Prostate gland (tissue), 2 donors: ENCODE data around the gene L3MBTL4. TPM values are rescaled to one million over a fixed set of nuclear protein-coding genes. Genes with fewer than 3 reads are reported as not detected.

Experiments
- DNase-seq: peaks from one replicate; pipeline ENCODE4 v3.0.0-alpha.2; 2019; ENCODE audit warnings: low spot score
- H3K27ac ChIP-seq, 2 donors: fragments of 200-600 bp; sonication (generic); 2 replicates each; pipeline ENCODE4 v1.5.1; 2017 to 2019
- H3K27me3 ChIP-seq: fragments of 200-600 bp; sonication (generic); replicated peaks from 2 replicates; pipeline ENCODE4 v1.5.1; 2019; ENCODE audit not compliant: insufficient read depth
- H3K36me3 ChIP-seq, 2 donors: fragments of 200-600 bp; sonication (generic); 1 replicate in 1 of 2; 2 replicates in 1 of 2; pipeline versions ENCODE4 v1.5.1 to v1.8.1; 2017 to 2019
- H3K4me1 ChIP-seq: fragments of 200-600 bp; sonication (generic); replicated peaks from 2 replicates; pipeline ENCODE4 v1.5.1; 2019
- H3K4me3 ChIP-seq, 2 donors: fragments of 200-600 bp; sonication (generic); 2 replicates each; pipeline ENCODE4 v1.5.1; 2017 to 2019
- H3K9me3 ChIP-seq: fragments of 200-600 bp; sonication (generic); 2 replicates; pipeline ENCODE4 v1.5.1; 2017
- CTCF ChIP-seq, 4 experiments: fragments of 200-600 bp in 2 of 4; fragments of 450-650 bp in 2 of 4; sonication (generic) in 2 of 4; IDR thresholded peaks; 1 replicate in 3 of 4; 2 replicates in 1 of 4; pipeline ENCODE4 v1.5.1; 2016 to 2019; ENCODE audit warnings: antibody characterized with exemption in 4 of 4, mild to moderate bottlenecking in 2 of 4, moderate library complexity in 2 of 4
- POLR2A ChIP-seq: fragments of 450-650 bp; IDR thresholded peaks from one replicate; pipeline ENCODE4 v1.6.1; 2016; ENCODE audit warnings: antibody characterized with exemption, mild to moderate bottlenecking
- POLR2AphosphoS5 ChIP-seq: sonication (generic); formaldehyde crosslinking; IDR thresholded peaks from one replicate; pipeline ENCODE4 v1.6.1; 2017; ENCODE audit warnings: antibody characterized with exemption
- WGBS: methylation state at CpG from one replicate; pipeline ENCODE4 v1.1.5; 2018; 5-methylcytosine and 5-hydroxymethylcytosine counted together
- intact Hi-C: fragments of 100-400 bp; cut with DNase I; formaldehyde crosslinking; loops from one replicate; pipeline ENCODE4 v1.14.2; 2022
- total RNA-seq, 2 donors: library from RNA; depleted of rRNA; stranded (reverse); fragments of >200 nt; gene quantifications; one replicate each; pipeline ENCODE4 v1.1.0, GENCODE V29; 2016

The L3MBTL4 gene
- total RNA-seq, 2 donors from 2014 or later, result 3.5 to 20.5 TPM

DNA sequence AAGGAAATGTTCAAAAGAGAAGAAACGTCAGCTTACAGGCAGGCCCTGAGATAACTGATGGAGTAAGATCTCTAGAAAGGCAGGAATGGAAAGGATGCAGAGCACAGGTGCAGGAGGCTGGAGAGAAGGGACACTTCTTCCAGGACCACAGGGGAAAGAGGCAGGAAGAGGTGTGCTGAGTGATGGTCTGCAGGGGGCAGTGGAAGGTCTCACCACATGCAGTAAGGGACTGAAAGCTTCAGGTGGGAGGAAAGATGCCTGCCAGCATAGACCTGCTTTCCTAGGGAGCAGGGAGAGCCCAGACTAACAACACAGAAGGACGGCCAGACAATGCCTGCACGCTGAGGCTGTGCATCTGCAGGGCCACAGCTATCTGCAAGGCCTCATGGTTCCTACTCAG is 156.8 kb downstream of the L3MBTL4 start:
- Histone ChIP-seq H3K27ac (no peak overlapping the region), H3K4me3 (no peak overlapping the region), H3K27me3 (no peaks in the 10 kb centered on the region), H3K36me3 (no peaks in the 10 kb centered on the region), H3K4me1 (no peaks in the 10 kb centered on the region), H3K9me3 (no peaks in the 10 kb centered on the region)
- TF ChIP-seq POLR2A, result no peak
- TF ChIP-seq POLR2AphosphoS5, result no peak
- TF ChIP-seq CTCF (IDR thresholded peaks at IDR 0.05), result no peak
- intact Hi-C loops, result no loop called here
- WGBS, result 89% methylated on average over 3 of the region's 3 CpGs
- DNase-seq, result no peak

- intact Hi-C loops, result no loop called here
- DNase-seq, result no peak
- no peaks in the 10 kb centered on the region for H3K9me3 ChIP-seq
- TF ChIP-seq CTCF (IDR thresholded peaks at IDR 0.05), result no peak
- no peak for TF ChIP-seq POLR2A
- no peak for TF ChIP-seq POLR2AphosphoS5
- no peak overlapping the region for H3K4me3 ChIP-seq
- H3K36me3 ChIP-seq, result no peaks in the 10 kb centered on the region
- H3K4me1 ChIP-seq, result no peaks in the 10 kb centered on the region
- H3K27ac ChIP-seq, result no peak overlapping the region
- 65% methylated on average over 10 of the region's 10 CpGs for WGBS
- H3K27me3 ChIP-seq, result no peaks in the 10 kb centered on the region
Measured at GRCh38 chr18:6256521-6256920, 158.2 kb downstream of the L3MBTL4 start.

DNA sequence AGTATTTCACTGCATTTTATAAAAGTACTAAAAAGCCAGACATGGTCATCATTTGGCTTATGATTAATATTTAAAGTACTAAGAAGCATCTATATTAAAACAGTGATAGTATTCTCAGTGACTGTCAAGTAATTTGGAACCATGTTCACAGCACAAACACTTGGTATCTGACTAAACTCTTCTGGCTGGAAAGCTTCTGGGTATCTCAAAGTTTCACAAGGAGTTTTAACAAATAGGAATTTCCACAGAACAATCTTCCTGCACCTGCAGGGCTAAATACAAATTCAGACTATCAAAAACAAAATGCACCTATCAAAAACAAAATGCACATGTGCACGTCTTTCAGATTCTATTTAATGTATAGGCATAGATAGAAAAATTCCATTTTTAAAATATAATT is 158.8 kb downstream of the L3MBTL4 start:
- H3K4me1 ChIP-seq, result no peaks in the 10 kb centered on the region
- no peaks in the 10 kb centered on the region for H3K9me3 ChIP-seq
- TF ChIP-seq POLR2A (no peak), POLR2AphosphoS5 (no peak), CTCF (IDR thresholded peaks at IDR 0.05) (no peak)
- H3K27me3 ChIP-seq, result no peaks in the 10 kb centered on the region
- intact Hi-C loops, result no loop called here
- DNase-seq, result no peak
- H3K36me3 ChIP-seq, result no peaks in the 10 kb centered on the region
- WGBS, result 95% methylated on average over 1 of the region's 1 CpG
- H3K4me3 ChIP-seq, result no peak overlapping the region
- H3K27ac ChIP-seq, result no peak overlapping the region

DNA sequence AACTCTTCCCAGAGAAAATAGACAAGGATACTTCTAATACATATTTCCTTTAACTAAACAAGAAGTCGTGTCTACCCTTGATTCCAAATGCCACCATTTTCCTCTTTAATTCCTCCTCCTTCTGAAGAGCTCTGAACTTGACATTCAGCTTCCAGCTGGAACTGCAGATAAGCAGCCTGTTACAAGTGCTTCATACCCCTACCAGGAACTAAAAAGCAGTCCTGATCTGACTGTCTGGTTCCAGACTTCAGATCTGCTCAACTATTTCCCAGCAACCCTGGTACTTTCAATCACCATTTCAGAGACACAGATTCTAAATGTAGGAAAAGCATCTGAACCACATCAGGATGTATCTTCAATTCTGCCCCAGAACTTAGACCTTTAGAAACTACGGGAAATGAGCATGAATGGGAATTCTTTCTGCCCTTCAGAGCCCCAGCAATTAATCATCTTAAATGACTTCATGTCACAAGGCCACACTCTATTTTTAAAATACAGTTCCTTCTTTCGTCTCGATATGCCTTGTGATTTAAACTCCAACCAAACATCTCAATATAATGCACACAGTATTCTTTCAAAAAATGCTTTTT is 159.5 kb downstream of the L3MBTL4 start:
- H3K27me3 ChIP-seq, result no peaks in the 10 kb centered on the region
- H3K27ac ChIP-seq, result no peak overlapping the region
- no peak overlapping the region for H3K4me3 ChIP-seq
- H3K4me1 ChIP-seq, result no peaks in the 10 kb centered on the region
- TF ChIP-seq POLR2AphosphoS5 (no peak), POLR2A (no peak), CTCF (IDR thresholded peaks at IDR 0.05) (no peak)
- 66% methylated on average over 4 of the region's 4 CpGs for WGBS
- no peaks in the 10 kb centered on the region for H3K36me3 ChIP-seq
- intact Hi-C loops, result no loop called here
- DNase-seq, result no peak
- H3K9me3 ChIP-seq, result no peaks in the 10 kb centered on the region

GRCh38 chr18:6254456-6254855 is 160.3 kb downstream of the L3MBTL4 start:
- H3K9me3 ChIP-seq, result no peaks in the 10 kb centered on the region
- TF ChIP-seq CTCF (IDR thresholded peaks at IDR 0.05), result no peak
- no peaks in the 10 kb centered on the region for H3K36me3 ChIP-seq
- intact Hi-C loops, result no loop called here
- H3K4me3 ChIP-seq, result no peak overlapping the region
- H3K27me3 ChIP-seq, result no peaks in the 10 kb centered on the region
- H3K27ac ChIP-seq, result no peak overlapping the region
- no peaks in the 10 kb centered on the region for H3K4me1 ChIP-seq
- DNase-seq, result no peak
